ENCODE data around the gene PGPEP1.

The PGPEP1 gene

GRCh38 chr19:18373407-18373891, 33.1 kb downstream of the PGPEP1 start:
- no peak overlapping the region for H3K27ac ChIP-seq (ENCODE audit: low read depth, low read length, poor library complexity, severe bottlenecking)
- H3K9me2 ChIP-seq (ENCODE audit: low read depth, low read length) = no peaks in the 10 kb centered on the region
- no peak overlapping the region for H3K9ac ChIP-seq (ENCODE audit: low read length)
- H3K4me1 ChIP-seq (ENCODE audit: insufficient read depth, low read length, severe bottlenecking) = peaks cover 8% of the 10 kb centered on the region
- TF ChIP-seq, protein P1, sequence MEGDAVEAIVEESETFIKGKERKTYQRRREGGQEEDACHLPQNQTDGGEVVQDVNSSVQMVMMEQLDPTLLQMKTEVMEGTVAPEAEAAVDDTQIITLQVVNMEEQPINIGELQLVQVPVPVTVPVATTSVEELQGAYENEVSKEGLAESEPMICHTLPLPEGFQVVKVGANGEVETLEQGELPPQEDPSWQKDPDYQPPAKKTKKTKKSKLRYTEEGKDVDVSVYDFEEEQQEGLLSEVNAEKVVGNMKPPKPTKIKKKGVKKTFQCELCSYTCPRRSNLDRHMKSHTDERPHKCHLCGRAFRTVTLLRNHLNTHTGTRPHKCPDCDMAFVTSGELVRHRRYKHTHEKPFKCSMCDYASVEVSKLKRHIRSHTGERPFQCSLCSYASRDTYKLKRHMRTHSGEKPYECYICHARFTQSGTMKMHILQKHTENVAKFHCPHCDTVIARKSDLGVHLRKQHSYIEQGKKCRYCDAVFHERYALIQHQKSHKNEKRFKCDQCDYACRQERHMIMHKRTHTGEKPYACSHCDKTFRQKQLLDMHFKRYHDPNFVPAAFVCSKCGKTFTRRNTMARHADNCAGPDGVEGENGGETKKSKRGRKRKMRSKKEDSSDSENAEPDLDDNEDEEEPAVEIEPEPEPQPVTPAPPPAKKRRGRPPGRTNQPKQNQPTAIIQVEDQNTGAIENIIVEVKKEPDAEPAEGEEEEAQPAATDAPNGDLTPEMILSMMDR (IDR thresholded peaks at IDR 0.05; ENCODE audit: low read length) = no peak
- TF ChIP-seq EZH2 (IDR thresholded peaks at IDR 0.05; ENCODE audit: borderline replicate concordance, low read length) = no peak
- no peaks in the 10 kb centered on the region for H3F3A ChIP-seq (ENCODE audit: insufficient read depth, low read length)
- no peaks in the 10 kb centered on the region for H3K9me3 ChIP-seq (ENCODE audit: low read length)
- H3K79me2 ChIP-seq (ENCODE audit: insufficient read depth, low read length) = no peaks in the 10 kb centered on the region
- no peak overlapping the region for H3K4me3 ChIP-seq (ENCODE audit: low read depth, low read length, poor library complexity, severe bottlenecking)
- no peaks in the 10 kb centered on the region for H3K36me3 ChIP-seq (ENCODE audit: insufficient read depth, low read length)
- H2AFZ ChIP-seq (ENCODE audit: low read length) = no peak overlapping the region
- H4K20me1 ChIP-seq (ENCODE audit: insufficient read depth, low read length) = no peaks in the 10 kb centered on the region
- no peak overlapping the region for H3K4me2 ChIP-seq (ENCODE audit: low read length)
- H3K27me3 ChIP-seq (ENCODE audit: insufficient read depth, low read length) = no peaks in the 10 kb centered on the region

GRCh38 chr19:18373892-18374629, 33.7 kb downstream of the PGPEP1 start:
- H3K36me3 ChIP-seq (ENCODE audit: insufficient read depth, low read length) = no peaks in the 10 kb centered on the region
- no peaks in the 10 kb centered on the region for H4K20me1 ChIP-seq (ENCODE audit: insufficient read depth, low read length)
- TF ChIP-seq, protein P1 (IDR thresholded peaks at IDR 0.05; ENCODE audit: low read length) = no peak
- TF ChIP-seq EZH2 (IDR thresholded peaks at IDR 0.05; ENCODE audit: borderline replicate concordance, low read length) = no peak
- peaks cover 8% of the 10 kb centered on the region for H3K4me1 ChIP-seq (ENCODE audit: insufficient read depth, low read length, severe bottlenecking)
- H3F3A ChIP-seq (ENCODE audit: insufficient read depth, low read length) = no peaks in the 10 kb centered on the region
- no peaks in the 10 kb centered on the region for H3K9me2 ChIP-seq (ENCODE audit: low read depth, low read length)
- H3K9ac ChIP-seq (ENCODE audit: low read length) = no peak overlapping the region
- H3K9me3 ChIP-seq (ENCODE audit: low read length) = no peaks in the 10 kb centered on the region
- H3K4me2 ChIP-seq (ENCODE audit: low read length) = peak overlapping the region; percentile 28; the same call in 1 of the 2 replicates
- no peaks in the 10 kb centered on the region for H3K79me2 ChIP-seq (ENCODE audit: insufficient read depth, low read length)
- H3K27ac ChIP-seq (ENCODE audit: low read depth, low read length, poor library complexity, severe bottlenecking) = no peak overlapping the region
- H2AFZ ChIP-seq (ENCODE audit: low read length) = no peak overlapping the region
- no peaks in the 10 kb centered on the region for H3K27me3 ChIP-seq (ENCODE audit: insufficient read depth, low read length)
- no peak overlapping the region for H3K4me3 ChIP-seq (ENCODE audit: low read depth, low read length, poor library complexity, severe bottlenecking)

DNA sequence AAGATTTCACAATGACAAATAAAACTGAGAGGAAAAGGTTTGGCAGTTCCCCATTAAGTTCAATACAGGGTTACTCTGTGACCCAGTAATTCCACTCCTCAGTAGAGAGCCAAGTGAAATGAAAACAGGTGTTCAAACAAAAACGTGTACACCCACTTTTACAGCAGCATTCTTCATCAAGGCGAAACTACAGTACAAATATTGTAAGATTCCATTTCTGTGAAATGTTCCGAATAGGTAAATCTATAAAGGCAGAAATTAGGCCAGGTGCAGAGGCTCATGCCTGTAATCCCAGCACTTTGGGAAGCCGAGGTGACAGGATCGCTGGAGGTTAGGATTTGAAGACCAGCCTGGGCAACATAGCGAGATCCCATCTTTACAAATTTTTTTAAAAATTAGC, 36.6 kb downstream of the PGPEP1 start:
- no peaks in the 10 kb centered on the region for H3K9me2 ChIP-seq (ENCODE audit: low read depth, low read length)
- no peak overlapping the region for H3K27ac ChIP-seq (ENCODE audit: low read depth, low read length, poor library complexity, severe bottlenecking)
- H3F3A ChIP-seq (ENCODE audit: insufficient read depth, low read length) = no peaks in the 10 kb centered on the region
- no peak for TF ChIP-seq EZH2 (IDR thresholded peaks at IDR 0.05; ENCODE audit: borderline replicate concordance, low read length)
- TF ChIP-seq, protein P1 (IDR thresholded peaks at IDR 0.05; ENCODE audit: low read length) = no peak
- H3K4me1 ChIP-seq (ENCODE audit: insufficient read depth, low read length, severe bottlenecking) = peaks cover 8% of the 10 kb centered on the region
- no peaks in the 10 kb centered on the region for H4K20me1 ChIP-seq (ENCODE audit: insufficient read depth, low read length)
- no peak overlapping the region for H3K4me3 ChIP-seq (ENCODE audit: low read depth, low read length, poor library complexity, severe bottlenecking)
- no peak overlapping the region for H3K4me2 ChIP-seq (ENCODE audit: low read length)
- H3K9ac ChIP-seq (ENCODE audit: low read length) = no peak overlapping the region
- peaks cover 4% of the 10 kb centered on the region; the same call in 1 of the 2 replicates for H3K27me3 ChIP-seq (ENCODE audit: insufficient read depth, low read length)
- no peaks in the 10 kb centered on the region for H3K79me2 ChIP-seq (ENCODE audit: insufficient read depth, low read length)
- no peaks in the 10 kb centered on the region for H3K9me3 ChIP-seq (ENCODE audit: low read length)
- H2AFZ ChIP-seq (ENCODE audit: low read length) = no peak overlapping the region
- no peaks in the 10 kb centered on the region for H3K36me3 ChIP-seq (ENCODE audit: insufficient read depth, low read length)

Measured in OCI-LY1 (cell line).